T1000 (cell line): ENCODE data around the gene NEDD8.
A peak's percentile ranks its signal among the peaks of the same experiment; 100 is the strongest.

Experiments
- DNase-seq: peaks from one replicate; lab custom pipeline; 2025; ENCODE audit warnings: mixed read lengths; lab: John Stamatoyannopoulos, UW

Gene NEDD8

DNA sequence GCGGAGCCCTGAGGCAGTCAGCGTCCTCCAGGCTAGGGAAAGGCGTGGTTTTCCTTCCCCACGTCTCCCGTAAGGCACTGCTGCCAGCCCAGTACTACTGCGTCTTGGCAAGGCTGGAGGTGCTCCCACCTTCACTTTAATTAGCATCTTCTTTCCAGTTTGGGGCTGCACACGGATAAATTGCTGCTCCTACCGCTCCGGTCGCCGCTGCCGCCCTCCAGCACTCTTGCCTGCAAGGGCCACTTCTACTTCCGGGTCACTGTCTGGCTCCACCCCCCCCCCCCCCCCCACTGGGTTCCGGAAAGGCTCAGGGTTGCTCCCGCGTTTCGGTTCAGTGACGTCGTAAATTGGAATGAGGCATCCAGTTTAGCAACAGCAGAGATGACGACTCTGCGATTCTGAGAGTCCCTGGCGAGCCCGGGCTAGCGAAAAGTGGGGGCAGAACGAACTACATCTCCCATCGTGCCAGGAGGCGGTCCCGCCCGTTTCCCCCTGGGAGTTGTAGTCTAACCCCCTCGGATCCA is at the start of gene NEDD8:
NEDD8 (minus strand) TSS at position 247 of the 524 bp plus-strand sequence; CDS start at position 147, 100 bp downstream.
- peak; percentile 90 for DNase-seq

DNA sequence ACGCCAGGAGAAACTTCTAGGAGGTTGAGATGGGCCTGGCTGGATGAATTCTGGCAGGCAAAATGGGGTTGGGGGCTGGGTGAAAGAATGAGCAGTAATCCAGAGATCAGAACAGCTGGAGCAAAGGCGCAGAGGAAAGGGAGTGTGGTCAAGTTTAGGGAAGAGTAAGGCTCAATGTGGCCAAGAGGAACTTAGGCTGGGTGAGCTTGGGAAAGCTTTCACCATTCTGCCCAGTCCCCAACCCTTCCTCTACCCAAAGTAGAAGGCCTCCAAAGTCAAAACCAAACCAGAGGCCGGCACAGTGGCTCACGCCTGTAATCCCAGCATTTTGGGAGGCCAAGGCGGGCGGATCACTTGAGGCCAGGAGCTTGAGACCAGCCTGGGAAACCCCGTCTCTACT is 49.5 kb upstream of the NEDD8 start:
- no peak for DNase-seq

DNA sequence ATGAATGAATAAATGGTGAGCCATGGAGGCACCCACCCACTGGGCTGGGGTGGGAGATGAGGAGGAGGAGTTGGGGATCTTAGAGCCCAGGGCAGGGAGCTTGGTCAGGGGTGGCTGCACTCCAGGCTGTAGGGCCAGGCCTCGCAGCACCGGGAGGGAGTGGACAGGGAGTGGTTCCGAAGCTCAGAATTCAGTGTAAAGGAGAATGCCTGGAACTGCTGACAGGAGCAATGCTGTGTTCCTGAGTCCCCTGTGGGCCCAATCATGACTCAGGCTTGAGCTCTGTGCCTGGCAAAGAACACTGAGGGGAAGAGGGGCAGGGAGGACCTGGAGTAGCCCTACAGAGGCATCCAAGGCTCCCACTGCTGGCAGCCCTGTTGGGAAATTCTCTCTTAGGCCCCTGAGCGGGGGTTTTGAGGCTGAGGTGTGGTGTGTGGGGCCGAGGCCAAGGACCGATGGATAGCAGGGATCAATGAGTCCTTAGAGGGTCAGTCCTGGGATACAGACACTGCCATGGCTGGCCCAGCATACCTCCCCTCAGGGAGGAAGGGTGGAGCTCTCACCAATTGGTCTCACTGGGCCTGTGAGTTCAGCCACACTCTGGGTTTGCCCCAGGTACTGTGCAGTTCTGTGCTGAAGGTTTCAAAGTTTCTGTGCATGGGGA is 48.8 kb upstream of the NEDD8 start:
- DNase-seq, result no peak

DNA sequence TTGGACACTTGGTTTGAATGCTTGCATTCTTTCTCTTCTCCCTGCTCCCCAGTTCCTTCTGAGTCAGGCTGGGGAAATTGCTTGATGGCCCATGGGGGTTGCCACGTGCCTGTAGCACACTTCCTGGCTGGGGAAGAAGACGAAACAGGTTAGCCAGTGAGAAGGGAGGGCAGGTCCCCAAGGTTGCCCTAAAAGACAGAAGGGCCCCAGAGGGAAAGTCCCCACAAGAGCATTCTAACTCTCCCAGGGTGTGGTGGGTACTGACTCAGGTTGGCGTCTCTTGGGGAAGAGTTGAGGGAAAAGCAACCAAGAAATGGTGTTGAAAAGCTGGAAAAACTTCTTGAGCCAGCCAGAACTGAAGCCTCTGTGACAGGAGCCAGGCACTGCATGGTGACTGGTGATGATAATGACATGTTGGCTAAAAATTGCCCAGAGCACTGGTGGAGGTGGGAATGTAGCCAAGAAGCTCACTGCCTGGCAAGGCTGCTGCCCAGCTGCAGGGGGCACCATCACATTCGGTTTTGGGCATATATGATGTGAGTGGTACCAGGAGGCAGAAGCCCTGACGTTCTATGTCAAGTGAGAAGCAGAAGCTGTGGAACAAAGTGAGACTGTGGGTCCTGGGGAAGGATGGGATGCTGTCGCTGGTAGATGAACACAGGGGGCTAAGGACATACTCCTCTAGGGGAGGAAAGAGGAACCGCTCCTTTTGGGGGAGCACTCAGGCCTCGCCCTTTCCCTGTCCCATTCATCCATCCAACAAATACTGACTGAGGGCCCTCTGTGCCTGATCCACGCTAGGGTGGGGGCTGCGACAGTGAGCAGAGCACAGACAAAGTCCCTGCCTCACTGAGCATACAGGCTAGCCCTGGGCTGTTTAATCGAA is 47.4 kb upstream of the NEDD8 start:
- DNase-seq, result no peak

DNA sequence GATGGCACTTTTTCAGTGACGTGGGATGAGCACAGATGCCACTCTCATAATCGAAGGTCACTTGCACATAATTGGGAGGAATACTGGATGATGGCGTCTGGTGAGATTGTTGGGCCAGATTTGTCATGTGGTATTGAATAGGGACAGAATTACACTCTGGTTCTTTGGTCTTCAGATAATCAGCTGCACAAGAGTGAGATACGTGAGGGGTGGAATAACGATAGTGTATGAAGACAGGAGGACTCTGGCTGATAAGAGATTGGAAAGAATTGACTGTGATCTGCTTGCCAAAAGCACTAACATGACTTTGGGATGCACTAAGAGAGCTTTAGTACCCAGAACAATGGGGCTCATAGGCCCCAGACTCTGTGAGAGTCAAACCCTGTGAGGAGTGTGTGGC is 46.3 kb upstream of the NEDD8 start:
- no peak for DNase-seq

DNA sequence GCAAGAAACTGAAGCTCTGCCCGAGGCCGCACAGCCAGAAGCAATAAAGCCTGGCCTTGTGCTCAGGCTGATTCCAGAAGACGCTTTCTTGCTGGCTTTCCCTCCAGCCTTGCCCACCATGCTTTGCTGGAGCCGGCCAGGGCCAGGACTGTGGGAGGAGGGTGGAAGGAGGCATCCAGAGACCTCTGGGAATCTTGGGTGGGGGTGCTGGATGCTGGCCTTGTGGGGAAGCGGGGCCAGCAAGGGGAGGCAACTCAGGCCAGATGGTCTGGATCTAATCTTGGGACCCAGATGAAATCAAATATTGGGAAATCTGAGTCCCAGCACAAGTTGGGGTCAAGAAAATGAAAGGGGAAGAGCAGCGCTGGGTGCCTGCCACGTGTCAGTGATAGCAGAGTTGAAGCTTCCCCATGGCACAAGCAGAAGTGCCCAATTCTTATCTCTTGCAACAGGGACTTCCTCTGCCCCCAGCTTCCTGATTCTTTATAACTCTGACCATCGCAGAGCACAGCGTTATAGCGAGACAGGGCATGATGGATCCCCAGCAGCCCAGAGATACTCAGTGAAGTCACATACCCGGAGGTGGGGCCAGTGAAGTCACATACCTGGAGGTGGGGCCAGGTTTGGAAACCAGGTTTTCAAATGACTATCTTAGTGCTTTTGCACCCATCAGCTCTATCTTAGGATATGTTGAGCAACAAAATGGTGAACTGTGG is 45.6 kb upstream of the NEDD8 start:
- DNase-seq, result no peak

DNA sequence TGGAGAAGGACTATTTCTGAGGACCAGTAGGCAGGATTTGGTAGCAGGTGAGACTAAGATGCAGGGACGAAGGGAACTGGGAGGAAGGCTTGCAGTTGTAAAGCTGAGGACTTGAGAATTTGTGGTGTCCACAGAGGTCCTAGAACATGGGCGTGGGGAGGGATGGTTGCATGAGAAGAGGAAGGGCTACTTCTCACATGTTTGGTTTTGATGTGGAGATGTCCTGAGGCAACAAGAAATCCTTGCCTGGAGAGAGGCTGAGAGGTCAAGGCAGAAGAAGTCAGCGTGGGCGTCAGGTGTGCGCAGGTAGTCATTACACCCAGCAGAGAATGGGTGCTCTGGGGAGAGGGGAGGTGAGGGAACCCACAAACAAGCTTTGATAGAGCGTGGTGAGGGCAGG is 44.9 kb upstream of the NEDD8 start:
- no peak for DNase-seq

DNA sequence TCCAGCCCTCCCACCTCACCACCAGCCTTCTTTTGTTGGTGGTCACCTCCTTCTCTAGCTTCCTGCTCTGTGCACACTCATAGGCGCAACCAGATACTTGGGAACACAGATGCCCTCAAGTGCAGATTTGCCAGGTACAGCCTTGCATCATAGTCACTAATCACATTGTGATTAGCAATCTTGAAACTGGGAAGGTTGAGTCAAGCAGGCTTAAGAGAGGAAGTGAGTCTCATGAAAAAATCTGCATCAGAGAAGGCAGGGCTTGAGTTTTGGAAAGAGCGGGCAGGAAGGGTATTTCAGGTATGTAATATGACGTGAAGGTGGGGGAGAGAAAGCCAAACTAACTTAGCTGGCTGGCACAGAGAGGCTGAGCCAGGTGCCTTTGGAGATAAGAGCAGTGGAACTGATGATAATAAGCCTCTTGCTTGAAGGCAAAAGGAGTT is 42.0 kb upstream of the NEDD8 start:
- DNase-seq, result no peak

DNA sequence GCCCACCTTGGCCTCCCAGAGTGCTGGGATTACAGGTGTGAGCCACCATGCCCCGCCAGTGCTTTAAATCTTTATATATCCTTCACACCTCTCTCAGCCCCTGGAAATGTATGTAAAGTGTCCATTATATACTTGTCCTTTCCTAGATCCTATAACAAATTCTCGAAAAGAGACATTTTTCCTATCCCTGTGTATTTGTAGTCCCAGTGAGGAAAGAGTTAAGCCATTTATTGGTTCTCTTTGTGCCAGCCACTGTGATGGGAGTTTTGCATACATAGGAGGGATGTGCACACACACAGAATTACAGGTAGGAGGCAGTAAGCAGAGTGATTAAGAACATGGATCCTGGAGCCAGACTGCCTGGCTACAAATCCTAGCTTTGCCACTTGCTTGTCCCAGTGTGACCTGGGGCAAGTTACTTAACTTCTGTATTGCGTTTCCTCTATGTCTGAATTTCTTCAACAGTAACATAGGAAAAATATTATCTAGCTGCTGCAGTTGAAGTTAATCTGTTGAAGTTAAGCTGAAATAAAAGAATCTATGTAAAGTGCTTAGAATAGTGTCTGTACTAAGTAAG is 41.3 kb upstream of the NEDD8 start:
- DNase-seq, result no peak

DNA sequence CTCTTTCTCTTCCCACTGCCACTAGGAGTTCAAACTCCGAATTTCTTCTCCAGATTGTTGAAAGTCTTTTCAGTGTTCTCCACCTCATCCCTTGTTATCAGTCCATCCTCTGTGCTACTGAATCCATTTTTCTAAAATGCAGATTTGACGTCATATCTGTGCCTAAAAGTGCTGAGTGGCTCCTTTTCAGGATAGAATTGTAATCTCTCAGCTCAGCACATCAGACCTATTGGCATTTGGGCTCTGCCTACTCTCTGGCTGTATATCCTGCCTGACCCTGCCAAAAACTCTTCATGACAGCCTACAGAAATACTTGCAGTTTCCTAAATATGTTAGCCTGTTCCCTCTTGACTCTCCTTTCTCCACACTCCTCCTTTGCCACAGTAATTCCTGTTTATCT is 40.3 kb upstream of the NEDD8 start:
- DNase-seq, result no peak

DNA sequence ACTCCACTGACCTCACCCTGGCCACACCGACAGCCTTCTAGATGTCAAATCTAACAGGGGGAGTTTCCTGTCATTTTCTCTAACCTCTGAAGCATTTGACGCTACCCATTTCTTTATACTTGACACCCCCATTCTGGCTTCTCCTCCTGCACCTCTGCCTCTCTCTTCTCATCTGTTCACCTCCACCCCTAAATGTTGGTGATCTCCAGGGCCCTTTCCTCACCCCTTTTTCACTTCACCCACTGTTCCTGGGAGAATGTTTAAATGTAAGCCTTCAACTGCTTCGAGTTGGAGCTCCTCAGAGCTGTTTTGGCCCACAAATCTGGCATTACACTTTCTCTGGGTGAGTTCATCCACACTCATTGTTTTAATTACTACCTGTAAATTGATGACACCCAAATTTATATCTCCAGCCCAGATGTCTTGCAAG is 39.7 kb upstream of the NEDD8 start:
- DNase-seq, result no peak

DNA sequence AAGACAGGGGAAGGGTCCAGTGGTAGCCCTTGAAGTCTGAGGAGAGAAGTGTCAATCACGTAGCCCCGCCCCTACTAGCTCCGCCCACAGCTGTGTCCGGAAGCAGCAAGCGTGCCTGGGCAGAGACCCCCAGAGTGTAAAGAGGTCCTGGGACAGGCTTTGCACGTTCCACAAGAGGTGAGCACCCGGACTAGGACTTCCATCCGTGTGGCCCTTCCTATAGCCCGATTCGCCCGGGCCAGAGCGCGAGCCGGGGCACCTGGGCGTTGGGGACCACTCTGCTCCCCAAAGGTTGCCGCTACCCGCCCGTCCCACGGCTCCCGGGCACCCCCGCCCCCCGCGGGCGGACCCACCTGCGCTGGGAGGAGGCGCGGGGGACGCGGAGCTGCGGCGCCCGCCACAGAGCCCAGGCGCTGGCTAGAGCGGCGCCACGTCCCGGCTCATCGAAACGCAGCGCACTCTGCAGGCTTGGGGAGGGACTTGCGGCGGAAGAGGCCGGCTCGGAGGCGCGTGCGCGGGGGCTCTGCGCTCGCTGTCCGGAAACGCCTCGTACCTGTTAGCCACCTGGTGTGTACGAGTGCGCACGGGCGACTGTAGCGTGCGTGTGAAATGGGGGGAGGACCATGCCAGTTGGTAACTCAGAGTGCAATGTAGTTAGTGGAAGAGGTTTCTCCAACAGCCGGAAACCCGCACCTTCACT is 39.1 kb upstream of the NEDD8 start, which contains the start of gene RABGGTA:
RABGGTA (minus strand) TSS at position 464 of the 700 bp plus-strand sequence. CDS start 482 bp downstream, outside the sequence.
- peak; percentile 59 for DNase-seq

DNA sequence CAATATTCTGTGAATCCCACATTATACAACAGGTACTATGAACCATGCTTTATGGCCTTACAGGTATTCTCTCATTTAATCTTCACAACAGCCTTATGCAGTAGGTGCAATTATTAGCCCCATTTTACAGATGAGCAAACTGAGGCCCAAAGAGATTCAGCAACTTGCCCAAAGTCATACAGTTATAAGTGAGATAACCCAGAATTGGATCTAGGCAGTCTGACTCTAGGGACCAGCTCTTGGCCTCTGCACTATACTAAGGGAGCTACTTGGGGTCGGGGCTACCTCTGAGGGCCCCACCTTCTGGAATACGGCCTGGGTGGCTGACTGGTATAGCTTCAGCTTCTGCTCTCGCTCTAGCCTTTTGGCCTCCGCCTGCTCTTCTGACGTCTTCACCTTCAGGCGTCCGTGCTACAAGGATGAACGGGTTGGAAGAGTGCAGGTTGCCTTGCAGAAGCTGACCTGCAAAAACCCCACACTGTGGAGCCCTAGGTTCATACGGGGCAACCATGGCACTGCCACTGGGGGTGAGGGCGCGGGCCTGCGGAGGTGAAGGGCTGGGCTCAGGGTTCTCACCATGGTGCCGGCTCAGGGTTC is 38.5 kb upstream of the NEDD8 start:
- no peak for DNase-seq

DNA sequence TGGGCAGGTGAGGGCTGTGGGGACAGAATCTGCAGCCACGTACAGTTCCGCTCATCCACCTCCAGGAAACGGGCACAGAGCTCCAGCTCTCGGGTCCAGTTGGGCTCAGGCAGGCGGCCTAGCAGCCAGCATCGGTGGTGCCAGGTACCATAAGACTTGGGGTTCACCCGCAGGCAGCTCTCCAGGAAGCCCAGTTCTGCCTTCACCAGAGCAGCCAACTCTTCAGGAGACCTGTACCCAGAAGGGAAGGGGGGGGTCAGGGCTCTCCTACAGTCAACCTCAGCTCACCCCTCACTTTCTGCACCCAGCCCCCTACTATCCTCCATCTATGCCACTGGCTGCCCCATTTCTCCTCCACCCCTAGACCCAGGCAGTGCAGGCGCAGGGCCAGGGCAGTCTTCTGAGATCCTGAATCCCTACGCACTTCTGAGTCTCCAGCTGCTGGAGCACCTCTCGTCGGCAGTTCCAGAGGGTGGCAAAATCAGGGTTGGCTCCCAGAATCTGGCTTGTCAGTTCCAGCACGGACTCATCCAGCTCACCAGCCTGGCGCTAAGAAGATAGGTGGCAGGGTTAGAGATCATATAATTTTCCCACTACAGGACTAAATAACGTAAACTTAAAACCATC is 37.9 kb upstream of the NEDD8 start:
- DNase-seq, result no peak

DNA sequence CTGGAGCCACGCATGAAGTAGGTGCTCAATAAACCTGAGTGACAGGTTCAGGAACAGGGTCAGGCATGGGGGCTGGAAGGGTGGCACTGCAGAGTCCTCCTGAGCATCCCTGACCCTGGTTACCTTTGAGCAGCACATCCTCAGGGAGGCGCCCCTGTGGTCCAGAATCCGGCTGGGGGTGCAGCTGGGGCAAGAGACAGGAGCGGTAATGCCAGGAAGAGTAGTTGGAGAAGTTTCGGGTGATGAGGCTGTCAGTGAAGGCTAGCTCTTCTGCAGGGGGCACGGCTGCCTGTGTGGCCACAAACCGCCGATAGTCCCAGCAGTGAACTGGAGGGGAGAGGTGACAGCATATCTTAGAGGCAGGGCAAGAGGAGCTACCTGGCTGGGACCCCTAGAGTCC is 37.2 kb upstream of the NEDD8 start:
- no peak for DNase-seq

DNA sequence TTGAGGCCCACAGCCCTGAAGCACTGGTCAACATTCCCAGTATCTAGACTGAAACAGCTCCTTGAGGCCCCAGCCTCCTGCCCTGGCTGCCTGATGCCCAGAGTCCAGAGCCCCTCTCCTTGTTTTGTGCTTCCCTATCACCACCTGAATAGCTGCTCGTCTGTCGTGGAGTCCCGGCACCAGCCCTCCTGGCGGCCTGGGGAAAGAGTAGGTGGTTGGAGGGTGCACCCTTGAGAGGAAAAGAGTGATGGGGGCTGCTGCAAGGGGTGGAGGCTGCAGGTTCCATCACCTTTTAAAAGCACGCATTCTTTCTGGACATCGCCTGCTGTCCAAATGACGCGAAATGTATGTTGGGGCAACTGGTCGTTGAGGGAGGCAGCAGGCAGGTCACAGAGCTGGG is 36.1 kb upstream of the NEDD8 start:
- DNase-seq, result no peak

DNA sequence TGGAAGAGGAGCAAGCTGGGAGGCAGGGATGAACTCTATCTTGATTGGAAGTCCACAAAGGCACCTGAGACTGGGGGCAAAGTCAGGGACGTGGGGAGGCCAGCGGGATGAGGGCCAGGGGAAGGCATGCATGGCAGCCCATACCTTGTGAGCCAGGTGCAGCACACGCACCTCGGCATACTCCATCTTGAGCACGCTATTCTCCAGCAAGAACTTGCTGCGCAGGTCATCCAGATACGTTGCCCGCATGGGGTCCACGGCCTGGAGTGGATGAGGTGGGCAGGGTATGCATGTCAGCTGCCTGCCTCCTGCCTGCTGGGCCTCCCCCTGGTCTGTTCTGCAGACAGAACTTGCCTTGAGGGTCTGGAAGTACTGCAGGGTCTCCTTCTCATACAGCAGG is 35.3 kb upstream of the NEDD8 start:
- DNase-seq, result no peak

DNA sequence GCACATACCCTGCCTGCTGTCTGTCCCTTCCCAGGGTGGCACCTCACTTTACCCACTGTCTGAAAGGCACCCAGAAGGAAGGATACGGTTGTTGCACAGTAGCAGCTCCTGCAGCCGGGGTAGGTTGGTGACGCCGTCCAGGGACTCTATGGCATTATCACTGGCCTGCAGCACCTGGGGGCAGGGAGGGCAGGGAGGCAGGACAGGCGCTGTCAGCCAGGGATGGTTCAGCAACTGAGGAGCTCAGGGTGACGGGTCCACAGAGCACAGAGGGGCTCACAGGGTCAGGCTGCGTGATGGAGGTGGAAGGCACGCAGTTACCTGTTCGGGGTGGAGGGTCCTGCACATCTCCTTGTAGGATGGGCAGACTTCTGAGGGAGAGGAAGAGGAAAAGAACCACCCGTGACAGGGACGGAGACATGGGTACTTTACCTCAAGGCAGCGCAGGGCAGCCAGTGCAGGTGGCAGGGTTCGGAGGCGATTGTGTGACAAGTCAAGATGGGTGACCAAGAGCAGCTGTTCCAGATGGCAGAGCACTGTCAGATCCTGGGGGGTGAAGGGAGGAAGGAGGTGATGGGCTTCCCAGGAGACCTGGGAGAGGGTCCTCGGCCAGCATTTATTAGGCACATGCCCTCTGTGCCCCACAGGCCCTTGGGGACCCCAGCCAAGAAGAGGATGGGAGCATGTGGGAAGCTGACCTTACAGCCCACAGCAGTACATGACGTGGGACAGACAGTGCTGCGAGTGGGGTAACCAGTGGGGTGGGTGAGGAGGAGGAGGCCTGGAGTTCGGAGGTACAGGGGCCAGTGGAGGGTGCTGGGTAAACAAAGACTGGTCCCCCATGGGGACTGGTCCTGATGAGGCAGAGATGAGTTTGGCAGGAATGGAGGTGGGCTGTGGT is 34.4 kb upstream of the NEDD8 start:
- DNase-seq, result no peak

DNA sequence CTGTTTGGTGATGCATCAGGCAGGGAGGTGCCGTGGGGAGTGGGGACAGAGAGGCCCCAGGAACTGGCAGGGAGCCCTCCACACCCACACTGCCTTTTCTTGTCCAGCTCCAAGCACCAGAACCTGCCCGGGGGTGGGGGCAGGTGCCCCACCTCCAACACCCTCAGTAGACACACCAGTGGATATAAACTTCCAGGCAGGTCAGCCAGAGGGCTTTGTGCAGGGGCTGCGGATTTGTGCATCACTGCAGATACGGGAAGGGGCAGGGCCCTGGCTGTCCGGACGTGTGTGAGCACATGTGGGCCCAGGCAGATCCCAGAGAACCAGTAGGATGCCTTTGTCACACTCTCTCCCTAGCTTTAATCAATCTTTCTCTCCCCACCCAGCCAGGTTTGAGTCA is 32.1 kb upstream of the NEDD8 start:
- DNase-seq, result no peak
